IMR-90 (cell line): ENCODE results near the gene CCL27. TPM values are rescaled to one million over a fixed set of nuclear protein-coding genes. Genes with fewer than 3 reads are reported as not detected.
"Not testable (repeated sequence)": the region's sequence is repeated elsewhere in the genome, so short reads cannot be mapped to it uniquely, and the experiment has no call there.

Experiments
- ATAC-seq: fragments of 200-7000 bp; cut with Tn5 transposase; 2 replicates; pipeline ENCODE4 v1.9.1; 2020; ENCODE audit warnings: low read depth, mild to moderate bottlenecking, moderate library complexity
- BruUV-seq: library from RNA; stranded (reverse); fragments of 400-500 nt; replicated peaks from 2 replicates; lab custom pipeline; 2021; lab: Mats Ljungman, UMichigan
- CTCF ChIA-PET: fragments of 300-600 bp; formaldehyde crosslinking; extraction: SDS; loops from one replicate; lab custom pipeline; 2021; ENCODE audit warnings: antibody characterized with exemption; lab: Yijun Ruan, JAX
- POLR2A ChIA-PET: fragments of 300-600 bp; sonication (Branson Sonifier 250); formaldehyde crosslinking; loops from one replicate; lab custom pipeline; 2022; ENCODE audit warnings: antibody characterized with exemption; ENCODE audit not compliant: unreplicated experiment; lab: Charles Lee
- DNase-seq: peaks from one replicate; pipeline ENCODE4 v3.0.0; 2013
- H2AFZ ChIP-seq: replicated peaks from 2 replicates; pipeline ENCODE3; 2013; ENCODE audit warnings: low read length, mild to moderate bottlenecking; ENCODE audit not compliant: poor library complexity
- H2AK5ac ChIP-seq: 2 replicates; pipeline ENCODE4 v1.6.1; 2013; ENCODE audit warnings: low read depth, low read length, inconsistent platforms
- H2AK9ac ChIP-seq: replicated peaks from 2 replicates; pipeline ENCODE3; 2013; ENCODE audit warnings: mild to moderate bottlenecking, low read depth, low read length, moderate library complexity; ENCODE audit not compliant: poor library complexity
- H2BK120ac ChIP-seq: 2 replicates; pipeline ENCODE4 v1.6.1; 2013; ENCODE audit warnings: low read depth, low read length, inconsistent platforms
- H2BK15ac ChIP-seq: 3 replicates; pipeline ENCODE4 v1.6.1; 2013; ENCODE audit warnings: low read depth, low read length, inconsistent platforms
- H2BK20ac ChIP-seq: 2 replicates; pipeline ENCODE4 v1.6.1; 2013; ENCODE audit warnings: low read depth, mild to moderate bottlenecking, inconsistent platforms, low read length, moderate library complexity
- H2BK5ac ChIP-seq: 2 replicates; pipeline ENCODE4 v1.6.1; 2013; ENCODE audit warnings: mild to moderate bottlenecking, low read depth, low read length, inconsistent platforms; ENCODE audit not compliant: poor library complexity, severe bottlenecking
- H3K14ac ChIP-seq: replicated peaks from 2 replicates; pipeline ENCODE4 v1.6.1; 2013; ENCODE audit warnings: low read depth, low read length, inconsistent platforms
- H3K18ac ChIP-seq: 2 replicates; pipeline ENCODE4 v1.6.1; 2013; ENCODE audit warnings: low read depth, low read length, control low read depth
- H3K23ac ChIP-seq: 2 replicates; pipeline ENCODE4 v1.6.1; 2013; ENCODE audit warnings: low read depth, low read length, inconsistent platforms
- H3K27ac ChIP-seq: 2 replicates; pipeline ENCODE4 v1.5.1; 2013; ENCODE audit warnings: mild to moderate bottlenecking, control low read depth, low read length; ENCODE audit not compliant: insufficient read depth
- H3K27me3 ChIP-seq: 2 replicates; pipeline ENCODE4 v1.6.1; 2013; ENCODE audit warnings: low read length; ENCODE audit not compliant: control insufficient read depth, insufficient read depth
- H3K36me3 ChIP-seq: 2 replicates; pipeline ENCODE4 v1.6.1; 2013; ENCODE audit warnings: low read length, mixed read lengths; ENCODE audit not compliant: control insufficient read depth, insufficient read depth
- H3K4ac ChIP-seq: 2 replicates; pipeline ENCODE4 v1.6.1; 2013; ENCODE audit warnings: low read depth, low read length, inconsistent platforms
- H3K4me1 ChIP-seq: 2 replicates; pipeline ENCODE4 v1.6.1; 2013; ENCODE audit warnings: low read length, mixed read lengths; ENCODE audit not compliant: control insufficient read depth, insufficient read depth
- H3K4me2 ChIP-seq: 2 replicates; pipeline ENCODE4 v1.6.1; 2013; ENCODE audit warnings: low read depth, mild to moderate bottlenecking, control low read depth, low read length, moderate library complexity
- H3K4me3 ChIP-seq: 2 replicates; pipeline ENCODE4 v1.5.1; 2013; ENCODE audit warnings: low read depth, mild to moderate bottlenecking, control low read depth, low read length, moderate library complexity; ENCODE audit not compliant: insufficient read depth
- H3K56ac ChIP-seq: 2 replicates; pipeline ENCODE4 v1.6.1; 2013; ENCODE audit warnings: low read length, inconsistent platforms; ENCODE audit not compliant: insufficient read depth; ENCODE audit errors: extremely low read depth
- H3K79me1 ChIP-seq, 2 experiments: 2 replicates each; pipeline ENCODE4 v1.6.1; 2013; ENCODE audit warnings: low read length in 2 of 2, inconsistent platforms in 1 of 2, low read depth in 1 of 2
- H3K9ac ChIP-seq: 2 replicates; pipeline ENCODE4 v1.6.1; 2013; ENCODE audit warnings: low read depth, low read length, control low read depth
- H3K9me1 ChIP-seq: 2 replicates; pipeline ENCODE4 v1.6.1; 2013; ENCODE audit warnings: low read length, inconsistent platforms; ENCODE audit not compliant: insufficient read depth
- H3K9me3 ChIP-seq: 2 replicates; pipeline ENCODE4 v1.6.1; 2013; ENCODE audit warnings: low read length; ENCODE audit not compliant: control insufficient read depth, insufficient read depth
- H4K20me1 ChIP-seq: 2 replicates; pipeline ENCODE4 v1.6.1; 2013; ENCODE audit warnings: low read length, inconsistent platforms; ENCODE audit not compliant: insufficient read depth
- H4K5ac ChIP-seq: 2 replicates; pipeline ENCODE4 v1.6.1; 2013; ENCODE audit warnings: mild to moderate bottlenecking, low read depth, low read length, control low read depth
- H4K8ac ChIP-seq, 2 experiments: 2 replicates each; pipeline ENCODE4 v1.6.1; 2013; ENCODE audit warnings: low read depth in 2 of 2, low read length in 2 of 2, control low read depth in 1 of 2, inconsistent platforms in 1 of 2
- H4K91ac ChIP-seq: 2 replicates; pipeline ENCODE4 v1.6.1; 2013; ENCODE audit warnings: low read depth, low read length, inconsistent platforms; ENCODE audit not compliant: insufficient read depth
- MXI1 ChIP-seq: IDR thresholded peaks from 2 replicates; pipeline ENCODE4 v1.6.1; 2012; ENCODE audit warnings: low read depth, mild to moderate bottlenecking, low read length, moderate library complexity, borderline replicate concordance
- SMC3 ChIP-seq: fragments of 150-350 bp; IDR thresholded peaks from 2 replicates; pipeline ENCODE4 v1.6.1; 2016; ENCODE audit warnings: low read depth, mild to moderate bottlenecking, antibody characterized with exemption, low read length, moderate library complexity
- USF2 ChIP-seq: fragments of 150-350 bp; IDR thresholded peaks from 2 replicates; pipeline ENCODE4 v1.6.1; 2017; ENCODE audit warnings: mild to moderate bottlenecking, antibody characterized with exemption, low read length, low read depth
- WGBS, 2 experiments: methylation state at CpG; one replicate each; pipeline versions ENCODE4 v1.1.5 to v1.1.7; 2013; ENCODE audit warnings: missing lambda C conversion rate in 2 of 2; ENCODE audit not compliant: insufficient read length in 1 of 2; ENCODE audit errors: extremely low coverage in 2 of 2; 5-methylcytosine and 5-hydroxymethylcytosine counted together
- dilution Hi-C: fragments of 300-500 bp; cut with HindIII; formaldehyde crosslinking; loops from one replicate; pipeline ENCODE4 v1.14.3; 2018; ENCODE audit warnings: low sequenced_read_pairs; ENCODE audit not compliant: unreplicated experiment
- in situ Hi-C: fragments of 300-500 bp; cut with MboI; formaldehyde crosslinking; loops from 3 replicates; pipeline ENCODE4 v1.14.3; 2019; ENCODE audit warnings: low sequenced_read_pairs, inconsistent platforms, mixed read lengths
- intact Hi-C: fragments of 100-400 bp; cut with micrococcal nuclease; formaldehyde crosslinking; loops from 2 replicates; pipeline ENCODE4 v1.10.0; 2022
- polyA plus RNA-seq, 3 experiments: library from polyadenylated mRNA; depleted of rRNA; stranded (reverse); fragments of >200 nt; gene quantifications; 2 replicates each; pipeline ENCODE4 v1.2.3, GENCODE V29; 2012; ENCODE audit warnings: low replicate concordance in 1 of 3
- total RNA-seq: library from RNA; depleted of rRNA; stranded (reverse); fragments of >200 nt; gene quantifications from 2 replicates; pipeline ENCODE4 v1.2.3, GENCODE V29; 2012

The CCL27 gene
- total and polyA plus RNA-seq, 2 of the 4 experiments (the other 2 are of a cell fraction): 0.18 to 0.26 TPM

- TF ChIP-seq USF2 (peak; percentile 32; the same call in 1 of the 2 replicates), SMC3 (no peak), MXI1 (no peak)
- dilution Hi-C loops: no loop called here
- no peak overlapping the region for H4K5ac ChIP-seq
- H2BK120ac ChIP-seq: no peak overlapping the region
- no peak overlapping the region for H3K14ac ChIP-seq
- H2AFZ ChIP-seq: no peak overlapping the region
- no peak overlapping the region for H2AK5ac ChIP-seq
- no peaks in the 10 kb centered on the region for H3K27me3 ChIP-seq
- POLR2A ChIA-PET: no interaction called here
- H4K8ac ChIP-seq: no peak overlapping the region
- H2AK9ac ChIP-seq: no peak overlapping the region
- no peak overlapping the region for H3K4me2 ChIP-seq
- no peak overlapping the region for H3K9ac ChIP-seq
- no peak overlapping the region for H3K4me3 ChIP-seq
- H3K36me3 ChIP-seq: no peaks in the 10 kb centered on the region
- peaks cover 8% of the 10 kb centered on the region for H3K4me1 ChIP-seq
- DNase-seq (no peak), ATAC-seq (no peak)
- no CpG with 5 or more reads among the region's 1 CpG for WGBS, 2 experiments
- H4K91ac ChIP-seq: no peak overlapping the region
- H3K56ac ChIP-seq: no peak overlapping the region
- no peak overlapping the region for H3K27ac ChIP-seq
- H3K4ac ChIP-seq: no peak overlapping the region
- no peak overlapping the region for H2BK20ac ChIP-seq
- no peaks in the 10 kb centered on the region for H3K9me3 ChIP-seq
- in situ Hi-C loops: no loop called here
- CTCF ChIA-PET: no interaction called here
- H3K9me1 ChIP-seq: peaks cover 17% of the 10 kb centered on the region
- H2BK15ac ChIP-seq: no peak overlapping the region
- BruUV-seq: no TSS peak
- peak overlapping the region; percentile 21; the same call in 1 of the 2 replicates for H3K23ac ChIP-seq
- peaks cover 5 to 20% of the 10 kb centered on the region in 2 experiments for H3K79me1 ChIP-seq
- H4K20me1 ChIP-seq: no peaks in the 10 kb centered on the region
- no peak overlapping the region for H2BK5ac ChIP-seq
- intact Hi-C loops: no loop called here
- no peak overlapping the region for H3K18ac ChIP-seq
Measured at GRCh38 chr9:34642679-34643078, 19.8 kb downstream of the CCL27 start.

GRCh38 chr9:34639322-34639721 lies 23.1 kb downstream of the CCL27 start:
- ATAC-seq, POLR2A ChIA-PET: not testable (repeated sequence)
- WGBS, 2 experiments: no CpG with 5 or more reads among the region's 8 CpGs

More at GRCh38 chr9:34639322-34639721, 23.1 kb downstream of the CCL27 start:
- H3K9me3 ChIP-seq, H2AK5ac ChIP-seq, DNase-seq, H4K8ac ChIP-seq, H2BK20ac ChIP-seq, H2BK120ac ChIP-seq, in situ Hi-C loops, H3K56ac ChIP-seq, intact Hi-C loops, H2AK9ac ChIP-seq, H3K27ac ChIP-seq, dilution Hi-C loops, H3K27me3 ChIP-seq, H3K9ac ChIP-seq, H3K23ac ChIP-seq, H2AFZ ChIP-seq, H2BK5ac ChIP-seq, H3K18ac ChIP-seq, H3K4ac ChIP-seq, H3K4me2 ChIP-seq, H4K5ac ChIP-seq, H3K14ac ChIP-seq, H3K4me3 ChIP-seq, H3K4me1 ChIP-seq, CTCF ChIA-PET, H2BK15ac ChIP-seq, H4K91ac ChIP-seq, H3K36me3 ChIP-seq, H4K20me1 ChIP-seq, BruUV-seq: not testable (repeated sequence)
- peaks cover 13 to 33% of the 10 kb centered on the region in 2 experiments for H3K79me1 ChIP-seq
- peaks cover 13% of the 10 kb centered on the region; the same call in 1 of the 2 replicates for H3K9me1 ChIP-seq
